ENCODE data around the gene MAFG.
A peak's percentile ranks its signal among the peaks of the same experiment; 100 is the strongest.

The MAFG gene

DNA sequence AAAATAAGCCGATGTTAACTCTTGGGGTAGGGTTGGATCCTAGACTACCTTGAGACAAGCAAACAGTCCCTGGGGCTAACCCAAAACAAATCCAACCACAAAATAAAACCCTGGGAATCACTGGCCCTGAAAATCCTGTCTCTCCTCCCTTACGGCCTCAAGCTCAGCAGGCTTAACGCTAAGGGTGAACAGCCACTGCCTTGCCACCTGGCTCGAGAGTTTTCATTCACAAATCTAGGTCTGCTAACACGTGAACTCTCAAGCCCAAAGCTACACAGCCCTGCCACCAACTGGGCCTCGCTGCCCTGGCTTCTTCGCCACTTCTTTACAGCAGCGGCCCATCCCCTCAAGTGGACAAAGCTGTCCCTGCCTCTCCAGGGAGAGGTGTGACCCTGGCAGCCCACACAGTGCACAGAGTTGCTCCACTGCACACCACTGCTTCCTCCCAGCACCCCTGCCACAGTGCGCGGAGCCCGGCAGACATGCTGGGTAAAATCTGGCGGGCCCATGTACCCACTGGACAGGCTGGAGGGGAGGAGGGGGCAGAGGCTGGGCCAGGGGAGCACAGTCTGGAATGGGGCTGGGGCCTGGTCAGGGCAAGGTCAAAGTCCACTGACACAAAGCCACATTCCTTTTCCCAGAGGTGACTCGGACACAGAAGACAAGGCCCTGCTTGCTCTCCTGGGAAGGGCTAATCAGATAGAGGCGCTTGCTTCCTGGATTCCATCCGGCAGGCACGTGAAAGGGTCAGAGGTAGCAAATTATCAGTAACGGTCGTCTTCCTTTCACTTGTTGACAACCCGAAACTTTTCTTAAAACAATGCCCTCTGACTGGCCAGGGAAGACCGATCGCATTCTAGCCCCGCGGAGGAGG lies 17.3 kb downstream of the MAFG start:
- peak; percentile 93 for FAIRE-seq
- DNase-seq (ENCODE audit: low spot score): no peak

DNA sequence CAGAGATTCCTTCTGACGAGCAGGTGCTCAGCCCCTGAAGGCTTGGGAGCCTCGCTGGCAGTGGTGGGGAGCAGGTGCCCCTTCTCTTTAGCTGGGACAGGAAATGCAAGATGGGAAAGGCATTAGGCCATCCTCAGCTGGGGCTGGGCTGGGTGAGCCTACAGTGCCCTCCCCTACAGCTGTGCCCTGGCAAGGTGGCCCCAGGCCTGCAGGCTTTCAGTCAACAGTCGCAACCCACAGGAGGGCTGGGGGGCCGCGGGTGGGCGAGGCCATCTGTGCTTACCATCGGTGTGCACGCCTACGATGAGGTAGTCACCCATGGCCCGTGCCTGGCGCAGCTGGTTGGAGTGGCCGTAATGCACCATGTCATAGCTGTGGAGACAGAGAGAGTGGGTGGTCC lies 18.3 kb downstream of the MAFG start:
- DNase-seq (ENCODE audit: low spot score) (no peak), FAIRE-seq (peak; percentile 74)

DNA sequence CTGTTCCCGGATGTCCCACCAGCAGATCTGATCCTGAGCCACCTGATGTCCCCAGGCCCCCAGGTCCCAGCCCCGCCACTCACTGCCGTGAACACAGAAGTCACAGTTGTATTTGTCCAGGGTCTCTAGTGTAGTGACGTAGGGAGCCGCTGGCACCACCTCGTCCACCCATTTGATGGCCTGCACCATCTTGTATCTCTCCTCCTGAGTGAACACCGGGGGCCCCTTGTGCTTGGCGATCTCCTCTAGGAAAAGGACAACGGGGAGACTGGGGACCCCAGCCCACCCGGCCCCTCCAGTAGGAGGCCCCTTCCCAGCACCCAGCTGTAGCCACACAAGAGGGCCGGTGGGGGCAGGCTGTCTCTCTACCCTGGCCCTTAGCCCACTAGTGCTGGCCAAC lies 18.7 kb downstream of the MAFG start:
- FAIRE-seq: no peak
- no peak for DNase-seq (ENCODE audit: low spot score)

- no peak for FAIRE-seq
- no peak for DNase-seq (ENCODE audit: low spot score)
These were observed 20.1 kb downstream of the MAFG start for GRCh38 chr17:81907219-81908145.

GRCh38 chr17:81906476-81907218 lies 20.9 kb downstream of the MAFG start:
- peak; percentile 84 for FAIRE-seq
- no peak for DNase-seq (ENCODE audit: low spot score)

GRCh38 chr17:81905993-81906392 lies 21.5 kb downstream of the MAFG start:
- DNase-seq (ENCODE audit: low spot score) (no peak), FAIRE-seq (no peak)

DNA sequence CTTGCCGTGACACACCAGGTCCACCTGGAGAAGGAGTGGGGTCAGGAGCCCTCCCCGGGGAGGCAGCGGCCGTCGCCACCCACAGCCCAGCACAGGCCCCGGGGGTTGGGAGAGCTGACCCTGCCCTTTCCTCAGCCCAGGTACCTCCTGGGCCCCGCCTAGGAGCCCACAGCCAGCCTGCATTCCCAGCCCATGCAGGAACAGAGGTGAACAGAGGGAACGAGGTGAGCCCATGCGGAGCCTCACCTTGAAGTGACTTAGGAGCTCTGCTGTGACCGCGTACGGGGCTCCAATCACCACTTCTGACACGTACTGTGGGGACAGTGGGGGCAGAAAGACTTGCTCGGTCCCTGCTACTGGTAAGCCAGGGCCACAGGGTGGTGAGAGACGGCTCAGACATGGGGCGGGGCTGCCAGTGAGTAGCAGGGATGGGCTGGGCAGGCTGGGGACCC lies 22.1 kb downstream of the MAFG start:
- FAIRE-seq: no peak

DNA sequence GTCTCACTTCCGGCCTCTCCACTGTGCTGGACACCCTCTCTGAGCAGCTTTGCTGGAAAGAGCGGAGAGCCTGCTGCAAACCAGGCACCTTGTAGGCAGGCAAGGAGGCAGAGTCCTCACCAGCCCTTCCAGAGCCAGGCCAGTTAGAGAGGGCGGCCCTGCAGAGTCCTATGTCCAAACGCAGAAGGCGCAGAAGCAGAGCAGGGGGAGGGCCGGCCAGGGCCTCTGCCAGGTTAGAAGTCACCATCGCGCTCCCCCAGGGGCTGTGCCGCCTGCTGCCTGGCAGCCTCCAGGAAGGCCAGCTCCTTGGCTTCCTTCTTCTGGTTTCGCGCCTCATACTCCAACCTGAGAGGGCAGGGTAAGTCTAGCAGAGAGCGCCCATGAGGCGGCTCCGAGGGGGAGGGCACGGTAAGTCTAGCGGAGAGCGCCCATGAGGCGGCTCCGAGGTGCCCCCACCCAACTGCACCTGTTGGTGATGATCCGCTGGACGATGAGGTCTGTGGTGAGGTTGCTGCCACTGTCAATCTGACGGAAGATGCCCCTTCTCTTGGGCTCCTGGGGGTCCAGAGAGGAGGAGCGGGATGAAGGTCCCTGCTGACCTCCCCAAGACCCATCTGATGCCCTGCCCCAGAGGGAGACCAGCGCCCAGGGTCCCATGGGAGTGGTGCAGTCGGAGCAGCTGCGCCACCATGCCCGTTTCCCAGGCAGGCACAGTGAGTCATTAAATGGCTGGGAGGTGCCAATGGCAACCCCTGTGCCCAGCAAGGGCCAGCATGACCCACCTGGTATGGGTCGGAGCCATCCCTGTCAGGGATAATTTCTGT lies 22.7 kb downstream of the MAFG start:
- no peak for FAIRE-seq
- DNase-seq (ENCODE audit: low spot score): no peak

More for the DNA sequence above, 22.1 kb downstream of the MAFG start:
- no peak for DNase-seq (ENCODE audit: low spot score)

- no peak for DNase-seq (ENCODE audit: low spot score)
- FAIRE-seq: no peak
These were observed 23.5 kb downstream of the MAFG start for GRCh38 chr17:81903896-81904599.

DNA sequence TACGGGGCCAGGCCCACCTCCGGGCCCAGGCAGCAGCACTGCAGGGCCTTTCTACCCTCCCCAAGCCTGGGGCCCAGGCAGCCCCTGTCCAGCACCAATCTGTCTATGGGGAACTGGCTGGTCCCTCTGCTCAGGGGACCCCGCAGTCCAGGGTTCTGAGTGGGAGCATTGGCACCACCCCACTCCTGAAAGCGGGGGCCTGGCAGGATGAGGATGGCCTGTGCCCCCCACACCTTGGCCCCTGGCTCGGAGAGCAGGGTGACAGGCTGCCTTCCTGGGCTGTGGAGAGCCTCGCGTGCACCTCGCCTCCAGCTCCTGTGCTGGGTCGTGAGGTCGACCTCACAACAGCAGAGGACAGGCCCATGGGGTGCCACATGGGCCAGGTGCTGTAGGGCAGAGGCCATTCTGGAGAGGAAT lies 24.1 kb downstream of the MAFG start:
- FAIRE-seq (peak; percentile 68), DNase-seq (ENCODE audit: low spot score) (no peak)

DNA sequence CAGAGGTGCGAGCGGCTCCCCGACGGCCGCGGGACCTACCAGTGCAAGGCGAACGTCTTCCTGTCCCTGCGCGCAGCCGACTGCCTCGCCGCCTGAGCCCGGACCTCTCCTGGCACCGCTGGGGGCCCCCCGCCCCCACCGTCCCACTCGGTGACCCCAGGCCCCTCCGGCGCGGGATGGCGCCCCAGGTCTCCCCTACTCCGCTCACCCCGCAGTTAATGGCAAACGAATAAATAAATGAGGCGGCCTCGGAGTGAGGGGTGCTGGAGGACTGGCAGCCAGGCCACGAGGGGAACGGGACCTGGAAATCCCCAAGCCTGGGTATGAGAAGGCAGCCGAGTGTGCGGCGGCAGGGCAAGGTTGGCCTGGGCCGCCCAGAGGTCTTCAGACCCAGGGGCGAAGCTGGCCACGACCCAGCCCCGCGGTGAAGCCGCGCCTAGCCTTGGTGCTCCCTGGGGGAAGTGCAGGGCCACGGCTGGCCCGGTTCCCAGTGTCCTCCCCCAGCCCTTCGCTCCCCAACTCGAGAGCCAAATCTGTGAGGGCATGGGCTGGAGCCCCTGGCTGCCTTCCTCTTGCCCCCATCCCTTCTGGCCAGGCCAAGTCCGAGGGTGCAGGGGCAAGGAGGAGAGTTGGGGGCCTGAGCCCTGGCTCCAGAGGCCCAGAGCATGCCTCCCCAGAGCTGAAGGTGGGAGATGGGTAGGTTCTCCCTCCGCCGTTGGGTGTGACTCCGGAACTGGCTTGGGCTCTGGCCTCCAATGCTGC lies 24.7 kb downstream of the MAFG start:
- no peak for DNase-seq (ENCODE audit: low spot score)
- no peak for FAIRE-seq

- no peak for FAIRE-seq
- no peak for DNase-seq (ENCODE audit: low spot score)
These were observed 25.4 kb downstream of the MAFG start, which contains the start of gene NPB for GRCh38 chr17:81902023-81902652. NPB (plus strand) TSS chr17:81902238; CDS start chr17:81902278, 40 bp downstream.

DNA sequence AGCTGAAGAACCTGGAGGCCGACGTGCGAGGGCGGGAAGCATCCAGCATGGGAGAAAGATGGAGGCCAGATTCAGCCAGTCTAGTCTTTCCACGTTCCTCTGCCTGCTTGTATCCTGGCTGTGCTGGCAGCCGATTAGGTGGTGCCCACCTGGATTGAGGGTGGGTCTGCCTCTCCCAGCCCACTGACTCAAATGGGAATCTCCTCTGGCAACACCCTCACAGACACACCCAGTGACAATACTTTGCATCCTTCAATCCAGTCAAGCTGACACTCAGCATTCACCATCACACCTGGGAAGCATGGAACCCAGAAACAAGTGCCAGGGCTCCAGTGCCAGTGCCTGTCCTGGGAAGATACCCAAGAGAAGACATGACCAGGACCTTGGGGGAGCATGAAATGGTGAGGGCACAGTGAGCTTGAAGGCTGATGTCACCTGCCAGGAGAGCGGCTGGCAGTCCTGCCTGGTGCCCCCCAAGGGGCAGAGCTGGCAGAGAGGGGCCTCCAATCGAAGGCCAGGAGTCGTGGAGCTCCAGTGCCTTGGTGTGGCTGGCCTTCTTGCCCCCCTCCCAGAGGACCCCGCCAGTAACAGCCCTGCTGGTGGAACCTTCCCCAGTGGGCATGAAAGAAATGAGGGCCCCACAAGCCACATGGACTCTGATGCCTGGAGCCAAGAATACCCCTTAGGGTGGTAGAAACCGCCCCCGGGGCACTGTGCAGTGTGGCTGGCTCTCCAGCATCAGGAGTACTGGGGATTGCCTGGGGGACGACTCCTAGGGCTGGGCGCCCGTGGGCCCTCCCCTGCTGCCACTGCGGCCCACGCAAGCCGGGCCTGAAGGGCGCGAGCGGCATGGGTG lies 26.1 kb downstream of the MAFG start:
- DNase-seq (ENCODE audit: low spot score): no peak
- peak; percentile 72 for FAIRE-seq

DNA sequence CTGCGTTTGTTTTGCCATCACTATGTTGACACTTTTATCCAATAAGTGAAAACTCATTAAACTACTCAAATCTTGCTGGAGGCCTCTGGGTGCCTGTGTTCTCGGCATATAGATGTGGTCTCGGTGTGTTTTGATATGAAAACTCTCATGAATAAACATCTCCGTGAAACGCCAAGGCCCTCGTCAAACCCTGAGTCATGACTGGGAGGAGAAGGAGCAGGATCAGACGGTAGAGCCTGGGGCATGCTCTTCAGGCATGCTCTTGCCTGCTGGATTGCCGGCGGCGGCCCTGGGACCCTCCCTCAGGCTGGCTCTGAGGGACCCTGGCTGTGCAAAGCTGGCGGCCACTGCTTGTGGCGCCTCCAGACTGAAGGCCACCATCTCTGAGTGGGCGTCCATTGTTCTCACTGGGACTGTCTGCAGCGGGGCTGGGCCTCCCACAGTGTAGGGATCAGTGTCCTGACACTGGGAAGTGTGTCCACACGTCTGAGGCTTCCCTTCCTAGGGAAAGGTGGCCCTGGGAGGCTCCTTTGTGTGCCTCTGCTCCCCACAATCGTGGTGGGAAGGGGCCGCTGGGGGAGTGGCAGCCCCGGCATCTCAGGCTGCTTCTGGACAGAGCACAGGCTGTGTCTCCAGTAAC lies 27.2 kb downstream of the MAFG start:
- DNase-seq (ENCODE audit: low spot score) (no peak), FAIRE-seq (no peak)

DNA sequence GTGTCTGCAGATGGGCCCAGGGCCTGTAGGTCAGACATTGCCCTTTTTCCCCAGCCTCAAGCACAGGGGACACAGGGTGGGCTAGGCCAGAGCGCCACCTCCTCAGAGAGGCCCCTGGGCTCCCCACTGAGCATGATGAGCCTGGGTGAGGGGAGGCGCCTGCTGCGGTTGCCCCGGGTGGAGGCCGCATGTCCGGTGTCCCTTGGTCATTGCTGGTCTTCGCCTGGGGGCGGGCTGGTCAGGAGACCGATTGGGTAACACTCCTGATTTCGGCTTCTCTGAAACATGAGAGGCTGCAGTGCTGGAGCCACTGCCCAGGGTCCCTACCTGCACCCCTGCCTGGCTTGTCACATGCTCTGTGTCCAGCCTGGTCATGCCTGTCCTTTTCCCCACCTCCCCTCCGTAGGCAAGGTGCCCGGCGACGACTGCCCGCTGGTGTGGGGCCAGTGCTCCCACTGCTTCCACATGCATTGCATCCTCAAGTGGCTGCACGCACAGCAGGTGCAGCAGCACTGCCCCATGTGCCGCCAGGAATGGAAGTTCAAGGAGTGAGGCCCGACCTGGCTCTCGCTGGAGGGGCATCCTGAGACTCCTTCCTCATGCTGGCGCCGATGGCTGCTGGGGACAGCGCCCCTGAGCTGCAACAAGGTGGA lies 27.9 kb downstream of the MAFG start:
- FAIRE-seq (peak; percentile 76), DNase-seq (ENCODE audit: low spot score) (no peak)

DNA sequence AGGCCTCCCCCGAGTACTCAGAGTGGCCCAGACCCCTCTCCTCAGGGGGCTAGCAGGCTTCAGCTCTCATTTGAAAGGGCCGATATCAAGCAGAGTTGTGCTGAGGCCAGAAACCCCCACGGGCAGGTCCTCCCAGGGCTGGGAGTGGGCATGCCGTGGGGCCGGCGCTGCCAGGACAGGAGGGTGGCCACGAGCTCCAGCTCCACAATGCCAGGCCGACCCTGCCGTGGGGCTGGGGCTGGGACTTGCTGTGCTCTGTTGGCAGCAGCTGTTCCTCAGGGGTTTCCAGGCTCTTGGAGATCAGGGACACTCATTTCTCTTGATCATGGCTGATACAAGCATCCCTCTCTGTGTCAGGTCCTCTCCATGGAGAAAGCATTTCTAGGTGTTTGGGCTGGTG lies 28.6 kb downstream of the MAFG start:
- FAIRE-seq: no peak

More for the DNA sequence above, 28.6 kb downstream of the MAFG start:
- no peak for DNase-seq (ENCODE audit: low spot score)
